Liver (tissue), 3 donors: ENCODE results near the gene DNAJC8.

ENCODE experiments used
- FOXA2 ChIP-seq: IDR thresholded peaks from 2 replicates; pipeline ENCODE4 v1.6.1; 2016; ENCODE audit warnings: antibody characterized with exemption
- GABPA ChIP-seq, 2 donors: IDR thresholded peaks in 1 of 2; conservative IDR thresholded peaks in 1 of 2; 2 replicates each; pipeline ENCODE4 v1.6.1; 2016; ENCODE audit warnings: antibody characterized with exemption in 2 of 2, mild to moderate bottlenecking in 1 of 2, moderate library complexity in 1 of 2
- RAD21 ChIP-seq, 2 donors: IDR thresholded peaks; 2 replicates each; pipeline ENCODE4 v1.6.1; 2016; ENCODE audit warnings: antibody characterized with exemption in 2 of 2, mild to moderate bottlenecking in 2 of 2
- REST ChIP-seq: IDR thresholded peaks from 2 replicates; pipeline ENCODE4 v1.6.1; 2016; ENCODE audit warnings: antibody characterized with exemption, mild to moderate bottlenecking
- SP1 ChIP-seq: IDR thresholded peaks from 2 replicates; pipeline ENCODE4 v1.6.1; 2018; ENCODE audit warnings: antibody characterized with exemption, mild to moderate bottlenecking
- TAF1 ChIP-seq: conservative IDR thresholded peaks from 2 replicates; pipeline ENCODE4 v1.6.1; 2016; ENCODE audit warnings: antibody characterized with exemption, mild to moderate bottlenecking
- YY1 ChIP-seq: IDR thresholded peaks from 2 replicates; pipeline ENCODE4 v1.6.1; 2016; ENCODE audit warnings: antibody characterized with exemption, mild to moderate bottlenecking
- ZBTB33 ChIP-seq: IDR thresholded peaks from 2 replicates; pipeline ENCODE4 v1.6.1; 2016; ENCODE audit warnings: antibody characterized with exemption
- TF ChIP-seq, protein P1 (sequence below): fragments of 150-350 bp; IDR thresholded peaks from 2 replicates; pipeline ENCODE4 v1.5.1; 2017; ENCODE audit warnings: improper control_type of control experiment, low read depth, low read length; ENCODE audit not compliant: missing input control
- donor health status: healthy.
- donor health status: healthy.

GRCh38 chr1:28176492-28177470 lies 56.0 kb downstream of the DNAJC8 start, which contains the start of gene PTAFR:
- TF ChIP-seq, protein P1, sequence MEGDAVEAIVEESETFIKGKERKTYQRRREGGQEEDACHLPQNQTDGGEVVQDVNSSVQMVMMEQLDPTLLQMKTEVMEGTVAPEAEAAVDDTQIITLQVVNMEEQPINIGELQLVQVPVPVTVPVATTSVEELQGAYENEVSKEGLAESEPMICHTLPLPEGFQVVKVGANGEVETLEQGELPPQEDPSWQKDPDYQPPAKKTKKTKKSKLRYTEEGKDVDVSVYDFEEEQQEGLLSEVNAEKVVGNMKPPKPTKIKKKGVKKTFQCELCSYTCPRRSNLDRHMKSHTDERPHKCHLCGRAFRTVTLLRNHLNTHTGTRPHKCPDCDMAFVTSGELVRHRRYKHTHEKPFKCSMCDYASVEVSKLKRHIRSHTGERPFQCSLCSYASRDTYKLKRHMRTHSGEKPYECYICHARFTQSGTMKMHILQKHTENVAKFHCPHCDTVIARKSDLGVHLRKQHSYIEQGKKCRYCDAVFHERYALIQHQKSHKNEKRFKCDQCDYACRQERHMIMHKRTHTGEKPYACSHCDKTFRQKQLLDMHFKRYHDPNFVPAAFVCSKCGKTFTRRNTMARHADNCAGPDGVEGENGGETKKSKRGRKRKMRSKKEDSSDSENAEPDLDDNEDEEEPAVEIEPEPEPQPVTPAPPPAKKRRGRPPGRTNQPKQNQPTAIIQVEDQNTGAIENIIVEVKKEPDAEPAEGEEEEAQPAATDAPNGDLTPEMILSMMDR = no peak
- TF ChIP-seq RAD21 (IDR thresholded peaks at IDR 0.05) (no peak), SP1 (no peak), TAF1 (no peak), ZBTB33 (no peak), YY1 (no peak), REST (no peak), GABPA (IDR thresholded peaks at IDR 0.05 in 1 of 2, conservative IDR thresholded peaks at IDR 0.05 in 1 of 2) (no peak), FOXA2 (no peak)
